Mucosa of stomach (tissue), 1 donor: ENCODE data around the gene MCEE.
"Not testable (repeated sequence)": the region's sequence is repeated elsewhere in the genome, so short reads cannot be mapped to it uniquely, and the experiment has no call there.

Source experiments
- H3K27me3 ChIP-seq: one replicate; pipeline ENCODE4 v1.7.0; 2013; ENCODE audit warnings: mild to moderate bottlenecking, low read length; ENCODE audit not compliant: control insufficient read depth, insufficient read depth
- H3K36me3 ChIP-seq: one replicate; pipeline ENCODE4 v1.7.0; 2013; ENCODE audit warnings: low read length; ENCODE audit not compliant: control insufficient read depth, insufficient read depth
- H3K4me1 ChIP-seq: one replicate; pipeline ENCODE4 v1.7.0; 2013; ENCODE audit warnings: mild to moderate bottlenecking, low read length; ENCODE audit not compliant: control insufficient read depth, insufficient read depth
- H3K4me3 ChIP-seq: one replicate; pipeline ENCODE4 v1.7.0; 2013; ENCODE audit warnings: low read length
- H3K9ac ChIP-seq: one replicate; pipeline ENCODE4 v1.7.0; 2013; ENCODE audit warnings: mild to moderate bottlenecking, low read length, moderate library complexity
- H3K9me3 ChIP-seq: one replicate; pipeline ENCODE4 v1.7.0; 2013; ENCODE audit warnings: mild to moderate bottlenecking, low read length, moderate library complexity; ENCODE audit not compliant: control insufficient read depth
- donor health status: Pancreatic carcinoma.

The MCEE gene

DNA sequence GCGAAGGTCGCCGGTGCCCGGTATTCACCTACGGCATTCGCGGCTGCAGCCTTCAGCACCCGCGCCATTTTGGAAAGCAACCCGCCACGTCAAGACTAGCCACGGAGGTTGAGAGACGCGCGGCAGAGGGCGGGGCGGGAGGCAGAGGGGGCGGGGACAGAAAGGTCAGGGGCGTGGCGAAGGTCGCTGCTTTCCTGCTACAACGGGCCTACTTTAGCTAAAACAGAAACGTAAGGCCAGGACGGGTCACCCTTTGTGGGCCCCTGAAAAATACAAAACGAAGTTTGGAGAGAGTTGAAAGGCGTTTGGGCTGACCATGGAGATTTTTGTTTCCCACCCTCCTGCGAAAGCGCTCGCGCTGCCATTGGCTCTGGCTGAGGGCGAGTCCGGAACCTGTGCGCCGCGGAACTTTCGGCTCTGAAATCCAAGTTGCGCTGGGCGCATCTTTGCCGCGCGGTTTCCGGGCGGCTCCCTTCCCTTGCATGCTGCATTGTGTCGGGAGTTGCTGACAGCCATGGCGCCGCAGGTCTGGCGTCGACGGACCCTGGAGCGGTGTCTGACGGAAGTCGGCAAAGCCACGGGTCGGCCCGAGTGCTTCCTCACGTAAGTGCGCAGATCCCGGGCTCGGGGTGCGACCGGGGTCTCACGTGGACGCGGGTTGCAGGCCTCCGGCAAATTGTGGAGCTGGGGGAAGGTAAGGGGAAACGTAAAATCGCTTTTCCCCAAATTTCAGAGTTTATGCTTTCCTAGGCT is at the start of gene MCEE, which contains the start of gene MPHOSPH10:
TSS of gene MCEE (minus strand) at position 78 of the 753 bp plus-strand sequence. CDS start at position 68, 10 bp downstream.
TSS of gene MPHOSPH10 (plus strand) at position 483 of the 753 bp plus-strand sequence. CDS start at position 515, 32 bp downstream.
- Histone ChIP-seq H3K4me3 (peak within 1 kb of the TSS; percentile 94), H3K4me1 (no peaks in the 10 kb centered on the region), H3K9me3 (no peaks in the 10 kb centered on the region), H3K27me3 (no peaks in the 10 kb centered on the region), H3K36me3 (no peaks in the 10 kb centered on the region), H3K9ac (peak within 1 kb of the TSS; percentile 91)

DNA sequence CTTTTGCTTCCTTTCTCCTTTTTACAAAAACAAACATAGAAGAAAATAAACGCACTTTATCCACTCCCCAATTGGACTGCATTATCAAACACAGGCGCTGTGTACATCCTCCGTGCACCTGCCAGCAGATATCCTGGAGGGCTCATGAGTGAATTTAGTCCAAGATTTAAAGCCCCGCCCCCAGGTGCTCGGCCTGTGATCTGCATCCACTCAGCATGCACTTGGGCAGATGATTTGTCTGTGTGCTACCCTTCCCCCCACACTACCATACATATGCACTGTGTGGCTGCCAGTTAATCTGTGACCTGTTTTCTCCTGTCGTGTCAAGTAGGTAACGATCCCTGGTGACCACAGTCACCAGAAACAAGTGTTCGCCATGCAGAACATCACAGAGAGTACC is 48.8 kb upstream of the MCEE start:
- not testable (repeated sequence) for H3K9ac ChIP-seq, H3K27me3 ChIP-seq, H3K36me3 ChIP-seq, H3K4me3 ChIP-seq, H3K9me3 ChIP-seq, H3K4me1 ChIP-seq

DNA sequence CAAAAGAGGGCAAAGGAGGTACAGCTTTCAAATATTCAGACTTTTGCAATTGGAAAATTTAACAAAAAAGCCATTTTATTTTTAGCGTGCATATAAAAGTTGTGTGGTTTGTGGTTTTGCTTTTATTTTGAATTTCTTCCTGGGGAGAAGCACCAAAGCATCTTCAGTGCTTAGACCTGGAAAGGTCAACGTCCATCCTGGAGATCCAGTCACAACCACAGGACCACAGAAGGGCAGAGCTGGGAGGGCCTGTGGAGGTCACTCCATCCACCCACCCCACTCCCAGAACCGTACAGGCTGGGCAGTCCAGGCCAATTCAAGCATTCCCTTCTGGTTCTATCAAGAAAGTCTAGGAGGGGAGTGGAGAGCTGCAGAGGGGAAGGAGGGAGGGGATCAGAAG is 44.2 kb upstream of the MCEE start:
- Histone ChIP-seq H3K4me3 (no peak overlapping the region), H3K27me3 (no peaks in the 10 kb centered on the region), H3K9ac (no peak overlapping the region), H3K4me1 (no peaks in the 10 kb centered on the region), H3K36me3 (no peaks in the 10 kb centered on the region), H3K9me3 (no peaks in the 10 kb centered on the region)

DNA sequence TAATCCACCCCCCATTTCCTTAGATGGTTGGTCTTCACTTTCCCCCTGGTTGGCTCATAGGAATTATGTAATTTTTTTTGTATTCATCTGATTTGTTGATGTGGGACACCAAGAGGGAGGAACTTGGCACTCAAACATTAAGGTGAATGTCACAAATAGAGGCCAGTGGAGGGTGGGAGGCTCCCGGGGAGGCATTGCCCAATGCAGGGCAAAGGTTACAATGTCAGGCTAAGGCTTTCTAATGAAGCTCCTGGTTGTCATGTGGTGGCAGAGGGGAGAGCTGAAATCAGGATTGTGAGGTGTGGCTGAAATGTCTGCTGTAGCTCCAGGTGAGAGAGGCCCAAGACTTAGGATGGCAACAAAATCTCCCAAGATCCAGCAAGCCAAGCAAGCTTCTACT is 43.1 kb upstream of the MCEE start:
- Histone ChIP-seq H3K9ac (no peak overlapping the region), H3K4me3 (no peak overlapping the region), H3K36me3 (no peaks in the 10 kb centered on the region), H3K9me3 (no peaks in the 10 kb centered on the region), H3K4me1 (no peaks in the 10 kb centered on the region), H3K27me3 (no peaks in the 10 kb centered on the region)

DNA sequence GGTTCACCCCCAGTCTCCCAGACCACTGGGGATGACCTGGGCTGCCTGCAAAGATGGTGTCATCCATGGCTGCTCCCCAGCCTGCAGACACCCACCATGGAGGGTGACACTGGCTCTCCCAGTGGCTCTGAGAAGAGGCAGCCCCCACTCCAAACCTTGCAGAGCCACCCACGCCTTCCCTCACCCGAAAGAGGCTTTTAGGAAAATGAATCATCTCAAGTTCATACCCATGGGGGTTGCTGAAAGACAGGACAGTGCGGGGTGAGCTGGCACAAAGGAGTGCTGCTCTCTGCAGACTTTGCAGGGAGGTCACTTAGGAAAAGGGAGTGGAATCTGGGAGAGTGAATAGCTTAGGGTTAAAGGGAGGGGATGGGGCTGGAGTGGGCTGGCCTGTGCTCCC is 36.8 kb upstream of the MCEE start:
- Histone ChIP-seq H3K4me1 (no peaks in the 10 kb centered on the region), H3K9me3 (no peaks in the 10 kb centered on the region), H3K27me3 (no peaks in the 10 kb centered on the region), H3K4me3 (no peak overlapping the region), H3K36me3 (no peaks in the 10 kb centered on the region), H3K9ac (no peak overlapping the region)

DNA sequence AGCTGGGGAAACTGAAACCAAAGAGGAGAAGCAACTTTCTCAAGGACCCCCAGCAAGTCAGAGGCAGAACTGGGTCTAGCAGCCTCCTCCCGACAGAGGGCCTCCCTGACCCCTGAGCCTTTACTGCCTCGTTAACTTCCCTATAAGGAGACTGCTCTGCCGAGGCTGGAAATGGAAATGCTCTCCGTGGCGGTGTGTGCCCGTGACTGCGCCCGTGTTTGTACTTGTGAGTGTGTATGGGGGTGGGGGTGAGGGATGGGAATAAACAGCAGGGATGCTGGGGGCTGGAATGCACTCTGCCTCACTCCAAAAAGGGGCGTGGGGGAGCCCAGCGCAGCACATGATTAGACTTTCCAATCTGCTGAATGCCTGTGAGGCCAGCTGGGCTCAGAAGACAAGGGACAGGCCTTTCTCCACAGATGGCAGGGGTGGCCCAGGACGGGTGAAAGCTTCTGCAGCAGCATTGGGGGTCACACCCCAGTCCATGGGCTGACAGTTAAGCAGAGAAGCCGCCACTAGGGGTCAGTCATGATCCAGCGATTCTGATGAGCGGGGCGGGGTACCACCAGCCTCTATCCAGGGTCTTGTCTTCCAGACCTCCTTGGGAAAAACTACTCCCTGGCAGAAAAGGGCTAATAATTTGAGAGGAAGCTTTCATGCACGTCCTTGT is 27.2 kb upstream of the MCEE start:
- Histone ChIP-seq H3K4me1 (peaks cover 5% of the 10 kb centered on the region), H3K36me3 (no peaks in the 10 kb centered on the region), H3K9me3 (no peaks in the 10 kb centered on the region), H3K4me3 (no peak overlapping the region), H3K9ac (peak overlapping the region; percentile 6), H3K27me3 (peaks cover 8% of the 10 kb centered on the region)

DNA sequence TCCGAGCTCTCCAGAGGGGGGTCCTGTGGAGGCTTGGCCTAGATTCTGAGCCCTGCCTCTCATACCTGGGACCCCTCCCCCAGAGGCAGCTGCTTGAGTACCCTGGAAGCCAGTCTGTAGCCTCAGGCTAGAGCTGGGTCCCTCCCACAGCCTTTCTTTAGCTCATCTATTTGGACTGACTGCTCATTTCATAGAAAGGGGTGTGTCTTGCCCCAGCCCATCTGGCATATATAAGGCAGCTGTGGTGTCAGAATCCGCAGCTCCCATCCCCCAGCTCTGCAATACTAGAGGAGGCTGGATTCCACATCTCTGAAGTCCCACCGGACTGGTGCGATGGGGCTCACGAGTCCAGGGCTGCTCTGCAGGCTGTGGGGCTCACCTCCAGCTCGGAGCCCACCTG is 26.5 kb upstream of the MCEE start:
- no peak overlapping the region for H3K9ac ChIP-seq
- H3K4me1 ChIP-seq, result peaks cover 5% of the 10 kb centered on the region
- H3K4me3 ChIP-seq, result no peak overlapping the region
- H3K36me3 ChIP-seq, result no peaks in the 10 kb centered on the region
- no peaks in the 10 kb centered on the region for H3K9me3 ChIP-seq
- peaks cover 8% of the 10 kb centered on the region for H3K27me3 ChIP-seq

DNA sequence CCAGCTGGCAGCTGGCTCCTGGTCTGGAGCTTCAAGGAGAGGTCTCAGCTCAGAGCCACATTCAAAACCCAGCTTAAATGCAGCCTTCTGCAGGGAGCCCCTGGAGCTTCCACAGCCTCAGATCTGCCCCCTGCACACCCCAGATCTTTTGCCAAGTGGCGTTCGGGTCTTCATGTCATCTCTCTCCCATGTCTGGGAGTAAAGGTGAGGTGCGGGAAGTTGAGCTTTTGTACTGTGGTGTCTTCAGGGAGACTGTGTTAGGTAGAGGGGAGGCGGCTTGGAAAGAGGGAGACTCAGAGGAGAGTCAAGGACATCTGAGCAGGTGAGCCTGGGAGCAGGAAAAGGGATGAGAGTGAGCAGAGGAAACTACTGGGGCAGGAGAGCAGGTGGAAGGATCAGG is 25.8 kb upstream of the MCEE start:
- Histone ChIP-seq H3K9ac (no peak overlapping the region), H3K36me3 (no peaks in the 10 kb centered on the region), H3K27me3 (peaks cover 8% of the 10 kb centered on the region), H3K4me1 (peaks cover 5% of the 10 kb centered on the region), H3K9me3 (no peaks in the 10 kb centered on the region), H3K4me3 (no peak overlapping the region)

DNA sequence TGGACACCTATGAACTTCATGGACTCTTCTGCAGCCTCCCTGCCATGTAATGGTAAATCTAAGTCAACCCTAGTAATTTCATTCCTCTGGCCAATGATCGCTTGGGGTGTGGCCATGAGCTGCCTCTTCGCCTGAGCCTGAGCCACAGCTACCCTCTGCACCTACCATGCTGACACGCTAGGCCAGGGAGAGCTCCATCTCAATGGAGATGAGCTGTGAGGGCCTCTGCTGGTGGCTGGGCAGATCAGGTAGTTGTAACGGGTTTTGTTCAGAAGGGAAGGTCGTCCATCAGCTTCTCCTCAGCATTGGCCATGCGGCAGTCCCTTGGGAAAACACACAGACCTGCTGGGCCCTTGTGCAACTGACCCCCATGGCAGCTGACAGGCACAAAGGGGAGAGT is 24.8 kb upstream of the MCEE start:
- Histone ChIP-seq H3K27me3 (peaks cover 8% of the 10 kb centered on the region), H3K9ac (no peak overlapping the region), H3K9me3 (no peaks in the 10 kb centered on the region), H3K4me1 (peaks cover 5% of the 10 kb centered on the region), H3K36me3 (no peaks in the 10 kb centered on the region), H3K4me3 (no peak overlapping the region)

DNA sequence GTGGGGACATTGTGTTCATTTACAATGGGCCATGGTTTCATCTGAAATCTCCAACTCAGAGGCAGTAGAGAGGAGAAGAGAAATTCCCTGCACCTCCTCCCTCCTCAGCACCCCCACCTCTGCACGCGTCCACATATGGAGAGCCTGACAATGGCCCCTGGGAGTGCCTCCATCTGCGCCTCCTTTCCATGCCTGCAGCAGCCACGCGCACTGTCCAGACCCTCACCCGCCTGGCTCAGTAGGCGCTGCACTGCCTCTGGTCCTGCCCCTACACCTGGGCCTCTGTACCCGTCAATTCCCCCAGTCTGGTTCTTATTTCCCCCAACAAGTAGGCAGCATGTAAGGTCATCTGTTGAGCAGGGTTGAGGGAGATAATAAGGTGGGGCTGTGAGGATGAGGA is 24.2 kb upstream of the MCEE start:
- Histone ChIP-seq H3K36me3 (no peaks in the 10 kb centered on the region), H3K9ac (no peak overlapping the region), H3K4me3 (no peak overlapping the region), H3K9me3 (no peaks in the 10 kb centered on the region), H3K27me3 (peaks cover 8% of the 10 kb centered on the region), H3K4me1 (peaks cover 5% of the 10 kb centered on the region)

DNA sequence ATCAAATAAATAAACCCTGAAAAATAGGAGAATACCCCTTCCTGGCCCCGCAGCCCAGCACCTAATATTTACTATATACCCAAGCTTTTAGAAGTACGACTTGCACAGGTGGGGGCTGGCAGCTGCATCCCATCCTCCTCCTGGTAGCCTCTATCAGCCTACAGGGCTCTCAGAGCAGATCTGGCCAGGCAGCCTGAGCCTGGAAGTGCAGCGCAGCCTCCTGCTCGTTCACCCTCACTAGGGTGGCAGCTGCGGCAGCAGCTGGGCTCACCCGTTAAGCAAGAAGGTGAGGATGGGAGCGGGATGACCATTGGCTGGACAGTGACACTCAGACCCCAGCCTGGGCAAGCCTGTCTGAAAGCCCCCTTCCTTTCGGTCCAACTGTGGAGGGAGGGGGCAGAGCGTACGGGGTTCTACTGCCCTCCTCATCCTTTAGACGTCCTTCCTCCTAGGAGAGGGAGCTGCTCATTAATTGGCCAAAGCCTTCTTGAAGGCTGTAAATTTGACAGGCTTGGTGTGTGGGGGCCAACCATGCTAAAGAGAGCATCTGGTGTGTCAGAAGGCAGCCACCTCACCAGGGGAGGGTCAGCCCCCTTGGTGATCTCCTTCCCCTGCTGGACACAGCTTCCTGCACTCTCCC is 23.7 kb upstream of the MCEE start:
- Histone ChIP-seq H3K36me3 (peaks cover 1% of the 10 kb centered on the region), H3K9me3 (no peaks in the 10 kb centered on the region), H3K27me3 (peaks cover 8% of the 10 kb centered on the region), H3K4me3 (no peak overlapping the region), H3K9ac (no peak overlapping the region), H3K4me1 (peaks cover 5% of the 10 kb centered on the region)

DNA sequence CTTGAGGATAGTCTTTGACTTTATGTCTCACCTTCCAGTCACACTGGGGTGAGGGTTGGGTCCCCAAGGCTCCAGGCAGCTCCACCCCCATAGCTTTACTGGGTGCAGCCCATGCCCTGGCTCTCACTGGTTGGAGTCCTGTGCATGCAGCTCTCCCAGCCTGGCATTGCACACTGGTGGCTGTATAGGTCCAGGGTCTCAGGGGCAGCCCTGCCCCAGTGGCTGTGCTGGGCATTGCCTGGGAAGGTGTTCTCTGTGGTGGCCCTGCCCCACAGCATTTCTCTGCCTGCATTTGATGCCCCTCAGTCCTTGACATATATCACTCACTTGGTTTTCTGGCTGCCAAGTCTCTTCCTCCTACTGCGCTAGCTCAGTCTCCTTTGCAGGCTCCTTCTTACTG is 21.6 kb upstream of the MCEE start:
- H3K4me1 ChIP-seq, result no peaks in the 10 kb centered on the region
- H3K4me3 ChIP-seq, result no peak overlapping the region
- H3K36me3 ChIP-seq, result peaks cover 6% of the 10 kb centered on the region
- peaks cover 2% of the 10 kb centered on the region for H3K27me3 ChIP-seq
- H3K9ac ChIP-seq, result no peak overlapping the region
- no peaks in the 10 kb centered on the region for H3K9me3 ChIP-seq
